ENCODE measurements around the gene CPZ.

The CPZ gene

GRCh38 chr4:8581094-8581861, 11.3 kb upstream of the CPZ start:
- DNase-seq: no peak

DNA sequence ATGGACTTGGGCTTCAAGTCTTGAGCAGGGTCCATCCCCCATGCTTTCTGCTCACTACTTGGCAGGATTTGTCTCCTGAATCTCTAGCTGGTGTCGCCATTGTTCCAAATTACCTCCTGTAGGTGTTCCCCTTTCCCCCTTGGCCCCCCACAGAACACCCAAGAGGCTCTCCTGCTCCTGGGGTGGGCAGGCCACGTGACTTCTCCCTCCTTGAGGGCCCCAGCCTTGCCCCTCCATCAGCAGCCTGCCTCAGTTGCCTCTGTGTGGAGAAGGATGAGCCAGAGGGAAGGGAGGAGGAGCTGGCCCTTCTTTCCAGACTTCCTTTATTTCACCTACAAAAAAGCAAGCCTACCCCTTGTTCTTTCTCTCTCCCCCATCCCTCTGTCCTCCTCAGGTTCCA, 10.5 kb upstream of the CPZ start:
- no peak for DNase-seq

- DNase-seq: no peak
Measured at GRCh38 chr4:8582436-8582835, 10.1 kb upstream of the CPZ start.

DNA sequence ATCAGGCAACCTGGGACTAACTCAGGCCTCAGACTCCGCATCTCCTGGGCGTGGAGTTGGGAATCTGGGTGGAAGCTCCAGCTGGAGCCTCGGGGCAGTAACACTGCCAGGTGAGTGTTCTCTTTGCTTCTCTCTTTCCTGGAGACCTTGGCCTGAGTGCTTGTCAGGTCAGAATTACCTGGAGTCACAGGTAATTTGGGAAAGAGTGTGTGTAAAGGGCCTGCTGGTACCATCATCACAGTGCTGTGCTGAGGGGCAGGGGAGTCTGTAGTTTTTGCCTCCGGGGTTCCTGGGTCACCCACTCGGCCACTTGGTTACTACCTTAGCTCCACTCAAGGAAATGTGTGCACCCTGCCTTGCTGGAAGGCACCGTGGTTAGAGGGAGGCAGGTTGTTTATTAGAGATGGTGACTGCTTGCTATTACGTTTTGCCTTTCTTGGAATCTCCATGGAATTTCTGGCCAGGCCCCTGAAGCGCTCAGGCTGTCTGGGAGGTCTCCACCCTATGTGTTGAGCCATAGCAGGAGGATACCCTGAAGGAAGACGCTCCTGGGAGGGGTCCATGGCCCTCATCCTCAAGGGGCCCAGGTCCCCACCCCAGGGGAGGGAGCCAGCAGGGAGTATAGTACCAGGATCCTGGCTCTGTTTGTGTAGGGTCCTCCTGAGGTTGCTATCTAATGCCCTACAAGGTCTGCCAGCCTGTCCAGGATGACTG, 9.5 kb upstream of the CPZ start:
- no peak for DNase-seq

- DNase-seq: no peak
Measured at GRCh38 chr4:8583655-8584025, 8.9 kb upstream of the CPZ start.

GRCh38 chr4:8585186-8585585, 7.4 kb upstream of the CPZ start:
- DNase-seq: no peak

DNA sequence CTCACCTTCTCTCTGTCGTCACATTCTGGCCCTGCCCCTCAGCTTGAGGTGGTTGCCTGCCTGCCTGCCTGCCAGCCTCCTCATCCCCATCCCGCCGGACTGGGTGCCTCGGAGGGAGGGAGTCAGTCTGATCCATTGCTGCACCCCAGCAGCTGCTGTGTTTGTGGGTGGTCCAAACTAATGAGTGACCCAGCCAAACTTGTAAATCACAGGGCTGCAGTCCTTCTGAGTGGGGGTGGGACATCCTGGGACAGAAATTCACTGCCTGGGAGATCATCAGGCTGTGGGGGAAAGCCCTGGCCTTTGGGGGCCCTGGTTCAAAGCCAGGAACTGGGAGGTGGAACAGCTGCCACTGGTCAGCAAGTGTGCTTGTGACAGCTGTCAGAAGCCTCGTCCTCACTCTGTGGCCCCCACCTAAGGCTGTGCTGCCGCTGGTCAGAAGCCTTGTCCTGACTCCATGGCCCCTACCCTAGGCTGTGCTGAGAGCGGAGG, 6.8 kb upstream of the CPZ start:
- DNase-seq: no peak

DNA sequence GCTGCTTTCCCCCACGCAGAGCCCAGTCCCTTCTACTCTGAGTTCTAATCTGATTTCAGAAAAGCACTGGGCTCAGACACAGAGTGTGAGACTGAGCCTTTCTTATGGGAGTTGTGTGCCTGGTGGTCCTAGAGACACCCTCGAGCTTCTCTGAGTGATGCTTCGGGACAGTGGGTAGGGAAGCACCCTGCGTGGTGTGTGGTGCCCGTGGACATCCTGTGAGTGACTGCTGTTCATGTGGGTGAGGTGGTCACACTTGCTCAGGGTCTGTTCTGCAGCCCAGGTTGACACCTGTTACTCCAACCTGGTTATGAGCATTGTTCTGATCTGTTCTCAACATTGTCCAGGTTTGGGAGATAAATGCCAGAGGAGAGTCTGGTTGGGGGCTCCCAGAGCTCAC, 6.3 kb upstream of the CPZ start:
- DNase-seq: no peak

DNA sequence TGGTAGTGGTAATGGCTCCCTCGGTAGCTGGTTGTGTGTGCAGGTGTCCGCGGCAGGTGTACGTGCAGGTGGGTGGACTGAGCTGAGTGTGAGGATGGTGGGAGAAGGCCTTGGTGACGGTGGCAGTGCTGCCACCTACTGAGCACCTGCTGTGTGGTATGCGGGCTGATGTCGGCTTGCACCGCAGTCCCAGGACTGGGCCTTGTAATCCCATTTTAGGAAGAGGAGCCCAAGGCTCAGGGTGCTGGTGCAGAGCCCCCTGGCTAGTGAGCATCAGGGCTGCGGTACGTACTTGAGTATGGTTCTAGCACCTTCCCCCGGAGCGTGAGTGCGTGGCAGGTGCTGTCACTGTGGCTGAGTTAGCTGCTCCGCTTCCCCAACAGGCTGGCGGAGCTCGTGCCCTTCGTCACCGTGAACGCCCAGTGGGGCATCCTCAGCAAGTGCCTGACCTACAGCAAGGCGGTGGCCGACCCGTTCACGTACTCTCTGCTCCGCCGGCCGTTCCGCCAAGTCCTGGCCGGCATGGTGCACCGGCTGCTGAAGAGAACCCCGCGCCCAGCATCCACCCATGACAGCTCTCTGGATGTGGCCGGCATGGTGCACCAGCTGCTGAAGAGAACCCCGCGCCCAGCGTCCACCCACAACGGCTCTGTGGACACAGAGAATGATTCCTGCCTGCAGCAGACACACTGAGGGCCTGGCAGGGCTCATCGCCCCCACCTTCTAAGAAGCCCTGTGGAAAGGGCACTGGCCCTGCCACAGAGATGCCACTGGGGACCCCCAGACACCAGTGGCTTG, 5.7 kb upstream of the CPZ start:
- no peak for DNase-seq

GRCh38 chr4:8587469-8588195, 4.9 kb upstream of the CPZ start:
- DNase-seq: no peak

- DNase-seq: no peak
Measured at GRCh38 chr4:8588196-8588470, 4.4 kb upstream of the CPZ start.

GRCh38 chr4:8589336-8589735, 3.2 kb upstream of the CPZ start:
- no peak for DNase-seq

DNA sequence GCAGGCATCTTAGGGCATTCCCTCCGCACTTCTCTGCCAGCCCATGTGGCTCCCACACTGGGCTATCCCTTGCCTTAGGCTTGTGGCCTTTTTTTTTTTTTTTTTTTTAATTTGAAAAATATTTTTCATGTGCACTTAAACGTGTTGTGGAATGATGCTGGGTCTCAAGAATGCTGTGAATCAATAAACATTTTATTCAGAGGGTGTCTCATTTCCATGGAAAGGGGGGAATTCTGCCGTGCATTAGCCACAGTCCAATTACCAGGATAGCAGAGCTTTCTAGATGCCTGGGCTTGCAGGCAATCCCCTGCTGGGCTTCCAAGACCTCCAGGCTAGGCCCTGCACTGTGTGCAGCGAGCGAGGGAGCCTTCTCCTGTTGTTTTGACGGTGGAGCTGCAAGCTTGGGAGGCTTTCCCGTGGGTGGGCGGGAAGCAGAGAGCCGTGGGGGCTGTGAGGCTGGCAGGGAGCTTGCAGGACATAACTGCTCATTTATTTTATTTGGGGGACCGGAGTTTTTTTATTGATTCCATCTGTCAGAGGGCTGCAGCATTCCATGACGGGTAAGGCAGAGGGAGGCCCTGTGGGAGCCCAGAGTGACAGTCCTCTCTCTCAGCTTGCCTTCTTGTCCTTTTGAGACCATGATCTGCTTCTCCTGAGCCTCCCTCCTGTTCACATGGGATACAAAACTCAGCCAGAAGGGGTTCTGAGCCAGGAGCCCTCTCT, 2.6 kb upstream of the CPZ start:
- DNase-seq: no peak

- no peak for DNase-seq
Measured at GRCh38 chr4:8590546-8590880, 2.1 kb upstream of the CPZ start.

- no peak for DNase-seq
Measured at GRCh38 chr4:8591114-8591513, 1.5 kb upstream of the CPZ start.

GRCh38 chr4:8591626-8592365, 769 bp upstream of the CPZ start:
- no peak for DNase-seq

DNA sequence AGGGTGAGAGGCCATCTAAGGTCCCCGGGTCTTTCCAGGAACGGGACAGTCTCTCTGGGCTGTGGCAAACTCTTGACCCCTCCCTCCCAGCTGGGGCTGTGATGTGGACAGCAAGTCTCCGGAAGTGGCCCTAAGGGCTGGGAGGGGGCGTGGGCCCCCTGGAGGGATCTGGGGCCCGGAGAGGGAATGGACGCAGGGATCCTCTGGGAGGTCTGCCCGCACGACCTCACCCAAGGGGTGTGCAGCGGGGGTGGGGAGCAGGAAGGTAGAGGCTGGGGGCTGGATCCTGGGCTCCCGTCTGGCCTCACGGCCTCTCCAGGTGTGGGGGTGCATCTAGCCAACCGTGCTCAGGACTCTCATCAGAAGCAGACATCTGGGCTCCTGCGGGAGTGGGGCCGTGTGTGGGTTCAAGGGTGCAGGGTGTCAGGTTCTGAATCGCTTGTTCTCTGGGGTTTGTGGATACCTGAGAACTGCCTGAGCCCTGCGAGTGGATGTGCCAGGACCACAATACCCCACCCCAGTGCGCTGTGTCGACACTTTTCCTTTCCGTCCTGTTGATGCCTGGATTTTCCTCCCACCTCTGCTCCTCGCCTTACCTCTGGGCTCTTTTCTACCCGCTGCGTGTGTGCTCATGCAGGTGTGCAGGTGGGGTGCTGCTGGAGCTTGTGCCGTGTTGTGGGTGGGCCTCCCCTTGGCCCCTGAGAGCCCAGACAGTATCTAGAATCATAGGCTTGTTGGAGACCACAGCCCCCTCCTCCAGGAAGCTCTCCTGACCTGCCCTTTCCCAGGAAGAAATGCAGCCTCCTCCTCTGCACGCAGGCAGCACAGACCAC, 915 bp downstream of the CPZ start:
- no peak for DNase-seq

- DNase-seq: no peak
Measured at GRCh38 chr4:8594097-8595038, 1.8 kb downstream of the CPZ start.

GRCh38 chr4:8595237-8596087, 2.9 kb downstream of the CPZ start:
- DNase-seq: no peak

Measured in stimulated activated CD4-positive, alpha-beta T cell treated with anti-CD3 and anti-CD28 coated beads, Interleukin-2, amount 100 ng/mL, for 24 hours (primary cell).